Kidney capillary endothelial cell (primary cell): ENCODE results near the gene LRRC49.
A peak's percentile ranks its signal among the peaks of the same experiment; 100 is the strongest.
"Not testable (repeated sequence)": the region's sequence is repeated elsewhere in the genome, so short reads cannot be mapped to it uniquely, and the experiment has no call there.

Source experiments
- DNase-seq: peaks from one replicate; pipeline ENCODE4 v3.0.0-alpha.2; 2018; ENCODE audit warnings: low spot score

Gene LRRC49

DNA sequence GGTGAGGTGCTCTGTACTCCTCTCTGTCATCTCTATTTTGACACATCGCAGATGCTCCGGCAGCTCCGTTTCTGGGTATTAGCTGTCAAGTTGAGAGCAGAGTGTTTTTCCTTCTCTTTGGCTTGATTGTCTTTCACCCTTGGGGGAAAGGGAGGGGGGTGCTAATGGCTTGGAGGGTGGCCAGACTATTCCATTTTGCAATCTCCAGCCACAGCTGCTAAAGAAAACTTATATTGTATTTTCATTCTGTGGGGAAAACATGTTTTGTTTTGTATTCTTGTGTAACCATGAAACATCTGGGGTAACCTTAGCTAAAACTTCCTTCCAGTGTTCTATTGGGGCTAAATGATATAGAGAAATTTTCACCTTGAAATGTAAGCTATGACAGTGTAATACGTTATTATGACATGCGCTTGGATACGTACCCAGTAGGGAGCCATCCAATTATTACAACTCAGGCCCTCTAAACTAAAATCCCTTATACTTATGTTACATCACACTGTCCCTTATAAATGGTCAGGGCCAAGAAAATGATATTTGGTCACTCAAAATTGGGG, 24.6 kb upstream of the LRRC49 start:
- DNase-seq: no peak

DNA sequence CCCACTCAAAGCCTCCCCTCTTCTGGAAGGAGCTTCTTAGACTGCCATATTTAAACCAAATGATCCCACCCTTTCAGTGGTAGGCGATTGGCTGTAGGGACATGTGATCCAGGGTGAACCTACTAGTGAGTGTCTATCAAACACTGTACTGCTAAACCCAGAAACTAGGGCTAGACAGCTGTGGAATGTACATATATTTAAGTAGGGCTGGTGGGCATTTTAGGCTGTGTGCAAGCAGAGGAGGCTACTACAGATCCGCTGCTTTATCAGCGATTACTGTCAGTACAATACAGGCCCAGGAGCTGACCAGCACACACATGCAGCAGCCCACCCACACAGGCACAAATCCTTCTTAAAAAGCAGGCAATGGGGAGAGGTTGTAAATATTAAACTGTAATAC, 23.3 kb upstream of the LRRC49 start:
- DNase-seq: no peak

DNA sequence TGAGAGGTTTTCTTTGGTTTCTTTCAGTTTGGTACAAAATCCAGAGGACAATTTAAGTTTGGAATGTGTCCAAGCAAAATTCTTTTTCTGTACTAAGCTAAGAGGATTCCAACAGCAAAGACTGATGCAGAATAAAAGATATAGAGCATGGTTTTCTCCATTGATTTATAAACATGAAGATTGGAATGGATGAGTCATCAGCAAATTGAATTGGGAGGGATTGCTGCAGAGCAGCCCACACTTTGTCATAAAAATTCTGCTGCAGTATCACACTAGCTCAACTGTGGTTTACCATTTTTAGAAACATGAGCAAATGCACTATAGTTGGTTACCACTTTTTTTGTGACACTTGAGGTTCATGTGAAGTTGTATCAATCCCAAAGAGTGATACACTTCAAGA, 22.6 kb upstream of the LRRC49 start:
- DNase-seq: no peak

DNA sequence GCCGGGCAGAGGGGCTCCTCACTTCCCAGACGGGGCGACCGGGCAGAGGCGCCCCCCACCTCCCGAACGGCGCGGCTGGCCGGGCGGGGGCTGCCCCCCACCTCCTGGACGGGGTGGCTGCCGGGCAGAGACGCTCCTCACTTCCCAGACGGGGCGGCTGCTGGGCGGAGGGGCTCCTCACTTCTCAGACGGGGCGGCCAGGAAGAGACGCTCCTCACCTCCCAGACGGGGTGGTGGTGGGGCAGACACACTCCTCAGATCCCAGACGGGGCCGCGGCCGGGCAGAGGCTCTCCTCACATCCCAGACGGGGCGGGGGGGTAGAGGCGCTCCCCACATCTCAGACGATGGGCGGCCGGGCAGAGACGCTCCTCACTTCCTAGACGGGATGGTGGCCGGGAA, 21.1 kb upstream of the LRRC49 start:
- not testable (repeated sequence) for DNase-seq

DNA sequence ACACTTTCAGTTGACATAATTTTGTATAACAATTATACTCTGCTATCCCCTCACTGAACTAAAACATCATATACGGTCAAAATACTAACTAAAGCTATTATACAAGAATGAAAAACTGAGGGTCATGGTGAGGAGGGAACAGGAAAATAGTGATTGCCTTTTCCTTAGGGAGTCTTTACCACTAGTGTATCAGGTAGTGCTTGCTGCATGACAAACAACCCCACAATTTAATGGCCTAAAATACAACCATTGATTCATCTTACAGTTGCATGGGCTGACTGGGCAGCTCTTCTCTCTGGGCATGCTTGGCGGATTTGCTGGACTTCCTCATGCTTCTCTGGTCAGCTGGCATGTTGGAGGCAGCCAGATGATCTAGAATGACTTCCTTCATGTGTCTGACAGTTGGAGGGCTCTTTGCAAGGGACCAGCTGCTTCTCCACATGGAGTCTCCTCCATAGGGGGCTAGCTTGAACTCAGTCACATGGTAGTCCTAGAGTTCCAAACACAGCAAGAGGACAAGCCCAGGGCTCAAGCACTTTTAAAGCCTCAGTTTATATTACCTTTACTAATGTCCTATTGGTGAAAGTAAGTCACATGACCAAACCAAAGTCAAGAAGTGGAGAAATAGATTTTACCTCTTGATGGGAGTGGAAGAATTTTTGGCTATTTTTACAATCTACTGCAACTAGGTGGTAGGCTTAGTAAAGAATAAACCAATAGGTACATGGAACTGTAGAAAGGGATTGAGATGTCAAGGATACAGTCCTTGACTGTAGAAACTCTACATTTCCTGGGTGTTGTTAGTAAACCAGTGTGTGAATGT, 19.2 kb upstream of the LRRC49 start:
- no peak for DNase-seq

DNA sequence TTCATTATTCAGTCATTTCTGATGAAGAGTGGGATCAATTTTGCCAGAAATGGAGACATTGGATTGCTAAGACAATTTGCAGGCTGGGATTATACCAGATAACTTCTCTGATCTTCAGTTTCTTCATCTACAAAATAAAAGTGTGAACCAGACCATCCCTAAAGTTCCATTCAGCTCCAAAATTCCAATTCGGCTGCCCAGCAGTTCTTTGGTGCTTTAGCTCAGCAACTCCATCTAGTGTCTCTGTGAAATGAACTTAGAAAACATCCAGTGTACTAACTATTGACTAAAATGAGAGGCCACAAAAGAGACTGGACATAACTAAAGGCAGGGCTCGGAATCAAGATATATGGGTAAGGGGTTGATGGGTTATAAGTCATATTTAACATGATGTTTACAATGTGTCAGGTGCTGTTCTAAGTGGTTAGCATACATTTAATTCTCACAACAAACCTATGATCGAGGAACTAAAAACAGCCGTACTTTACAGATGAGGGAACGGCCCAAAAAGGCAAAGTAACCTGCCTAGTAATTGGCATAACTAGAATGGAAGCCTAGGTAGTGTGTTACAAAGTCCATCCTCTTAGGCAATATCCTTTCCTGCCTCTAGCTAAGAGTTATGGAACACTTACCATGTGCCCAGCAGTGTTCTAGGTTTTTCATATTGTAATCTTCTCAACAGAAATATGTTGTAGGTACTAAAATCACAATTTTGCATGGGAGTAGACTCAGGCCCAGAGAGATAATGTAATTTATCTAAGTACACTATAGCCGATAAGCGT, 17.4 kb upstream of the LRRC49 start:
- DNase-seq: no peak

DNA sequence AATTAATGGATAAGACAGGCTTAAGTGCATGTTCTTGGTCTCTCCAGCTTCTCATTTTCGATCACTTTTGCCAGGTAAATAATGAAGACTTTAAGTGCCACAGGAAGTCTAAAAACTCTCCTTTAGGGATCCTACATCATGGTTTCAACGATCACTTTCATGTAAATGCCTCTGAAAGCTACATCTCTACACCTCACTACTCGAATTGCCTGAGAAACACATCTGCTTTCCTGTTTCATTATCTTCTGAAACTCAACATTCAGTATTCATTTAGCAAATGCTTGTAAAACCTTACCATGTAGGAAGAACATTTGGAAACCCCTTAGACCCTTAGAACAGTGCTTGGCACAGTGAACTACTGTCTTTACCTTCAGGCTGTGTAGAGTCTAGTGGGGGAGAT, 16.6 kb upstream of the LRRC49 start:
- no peak for DNase-seq

DNA sequence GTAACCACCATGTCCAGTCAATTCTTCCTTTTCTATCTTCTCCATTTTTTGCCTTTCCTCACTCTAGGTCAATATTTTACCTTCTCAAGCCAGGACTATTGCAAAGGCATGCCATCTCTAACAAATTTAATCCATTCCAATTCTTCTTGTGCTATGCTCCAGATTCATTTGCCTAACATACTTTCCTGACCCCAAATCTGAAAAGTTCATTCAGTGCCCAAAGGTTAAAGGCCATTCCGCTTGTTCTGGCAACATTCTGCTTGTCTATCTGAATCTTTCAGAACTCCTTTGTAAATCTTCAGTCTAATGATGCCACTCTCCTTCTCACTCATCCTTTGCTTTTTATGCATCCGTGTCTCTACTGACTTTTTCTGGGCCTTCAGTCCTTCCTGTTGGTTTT, 15.9 kb upstream of the LRRC49 start:
- no peak for DNase-seq

DNA sequence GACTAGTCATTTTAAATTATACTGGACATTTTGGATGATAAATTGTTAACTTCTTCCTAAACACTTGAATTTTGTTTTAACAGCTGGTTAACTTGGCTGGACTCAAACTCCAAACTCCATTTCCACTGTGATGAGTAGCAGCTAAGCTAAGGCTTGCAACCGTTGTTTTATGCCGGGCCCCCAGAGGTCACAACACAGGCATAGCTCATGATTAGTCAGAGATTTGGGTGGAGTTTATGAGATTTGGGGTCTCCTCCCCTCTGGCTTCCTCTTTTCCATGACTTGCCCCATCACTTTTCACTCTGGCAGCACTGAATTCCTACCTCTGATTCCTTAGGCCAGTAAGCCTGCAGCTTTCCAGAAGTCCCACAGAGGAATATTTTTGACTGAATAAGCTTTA, 13.2 kb upstream of the LRRC49 start:
- no peak for DNase-seq

DNA sequence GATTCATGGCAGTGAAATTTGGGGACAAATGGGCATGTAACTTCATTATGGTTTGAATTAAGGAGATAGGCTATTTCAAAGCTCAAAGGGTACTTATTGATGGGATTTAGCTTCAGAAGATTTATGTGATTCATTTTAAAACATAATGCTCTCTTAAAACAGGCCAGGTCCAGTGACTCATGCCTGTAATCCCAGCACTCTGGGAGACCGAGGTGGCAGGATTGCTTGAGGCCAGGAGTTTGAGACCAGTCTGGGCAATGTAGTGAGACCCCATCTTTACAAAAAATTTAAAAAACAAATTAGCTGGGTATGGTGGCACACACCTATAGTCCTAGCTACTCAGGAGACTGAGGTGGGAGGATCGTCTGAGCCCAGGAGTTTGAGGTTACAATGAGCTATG, 11.8 kb upstream of the LRRC49 start:
- DNase-seq: no peak

DNA sequence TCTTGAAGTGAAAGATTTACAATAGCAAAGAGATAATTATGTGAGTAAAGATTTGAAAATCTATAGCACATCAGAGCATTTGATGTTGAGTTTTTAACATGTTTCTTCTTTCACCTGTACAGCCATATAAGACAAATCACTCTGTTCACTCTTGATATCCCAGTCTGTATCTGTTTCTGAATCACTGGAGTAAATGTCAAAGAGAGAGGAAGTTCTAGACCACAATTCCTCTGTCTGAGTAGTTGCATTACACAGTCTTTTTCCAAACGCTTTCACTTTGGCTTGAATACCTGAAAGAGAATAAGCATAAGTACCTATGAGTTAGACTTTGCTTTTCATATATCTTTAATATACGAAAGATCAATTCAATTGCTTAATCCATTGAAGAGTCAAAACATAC, 10.3 kb upstream of the LRRC49 start:
- no peak for DNase-seq

DNA sequence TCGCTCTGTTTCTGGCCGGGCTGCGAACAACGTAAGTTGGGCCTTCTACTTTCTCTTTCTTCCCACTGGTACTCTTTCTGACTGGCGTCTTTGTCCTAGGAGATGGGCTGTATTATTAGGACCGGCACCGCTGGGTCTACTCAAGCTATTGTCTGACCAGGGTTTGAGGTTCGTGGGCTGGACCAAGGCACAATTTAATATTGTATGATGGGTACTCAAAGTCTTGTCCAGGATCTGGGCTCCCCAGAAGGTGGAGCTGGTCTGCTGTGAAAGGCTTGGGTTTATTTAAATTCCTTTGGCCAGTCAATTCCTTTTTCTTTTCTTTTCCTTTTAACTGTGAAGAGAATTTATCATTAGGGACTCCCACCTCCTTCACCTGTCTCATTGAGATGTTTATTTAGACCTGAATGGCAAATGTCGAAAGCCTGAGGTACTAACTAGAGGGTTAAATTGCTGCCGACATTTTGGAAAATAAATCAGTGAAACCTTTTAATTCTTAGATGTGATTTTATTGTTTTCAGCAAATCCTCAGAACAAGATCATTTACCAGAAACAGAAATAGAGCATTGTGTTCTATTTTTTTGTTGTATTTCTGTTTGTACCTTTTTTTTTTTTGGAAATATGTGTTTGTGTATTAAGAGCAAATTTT, 410 bp downstream of the LRRC49 start:
- DNase-seq: peak; percentile 62

DNA sequence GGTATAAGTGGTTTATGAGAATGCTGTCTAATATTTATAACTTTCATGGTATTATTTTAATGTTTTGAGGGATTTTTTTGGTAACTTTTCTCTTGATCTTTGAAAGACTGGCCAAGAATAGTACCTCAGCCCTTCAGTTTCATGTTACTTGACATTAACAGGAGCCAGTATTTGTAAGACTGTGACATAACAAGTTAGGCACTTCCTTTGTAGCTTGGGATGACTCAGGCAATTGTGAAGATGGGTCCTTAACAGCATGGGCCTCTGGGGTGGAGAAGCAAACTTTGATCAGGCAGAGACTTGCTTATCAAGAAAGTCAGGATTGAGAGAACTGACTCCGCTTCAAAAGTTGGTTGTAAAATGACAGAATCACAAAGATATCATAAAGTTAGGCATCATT, 9.5 kb downstream of the LRRC49 start:
- peak; percentile 78 for DNase-seq

DNA sequence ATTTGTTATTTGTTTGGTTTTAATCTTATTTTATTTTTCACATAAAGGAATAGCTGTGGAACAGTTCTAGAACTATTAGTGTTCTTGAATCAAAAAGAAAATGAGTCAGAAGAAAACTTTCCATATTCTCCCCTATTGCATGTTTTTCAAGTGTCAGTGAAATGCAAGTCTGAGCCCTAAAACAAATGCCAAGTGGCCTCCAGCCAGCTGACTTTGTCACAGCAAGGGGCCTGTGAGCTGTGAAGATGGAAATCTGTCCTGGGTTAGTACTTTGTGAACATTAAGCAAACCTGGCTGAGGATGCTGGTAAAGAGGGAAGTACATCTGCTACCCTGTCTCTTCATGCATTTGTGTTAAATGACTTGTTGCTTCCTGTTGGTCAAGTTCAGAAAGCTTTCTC, 14.2 kb downstream of the LRRC49 start:
- no peak for DNase-seq

DNA sequence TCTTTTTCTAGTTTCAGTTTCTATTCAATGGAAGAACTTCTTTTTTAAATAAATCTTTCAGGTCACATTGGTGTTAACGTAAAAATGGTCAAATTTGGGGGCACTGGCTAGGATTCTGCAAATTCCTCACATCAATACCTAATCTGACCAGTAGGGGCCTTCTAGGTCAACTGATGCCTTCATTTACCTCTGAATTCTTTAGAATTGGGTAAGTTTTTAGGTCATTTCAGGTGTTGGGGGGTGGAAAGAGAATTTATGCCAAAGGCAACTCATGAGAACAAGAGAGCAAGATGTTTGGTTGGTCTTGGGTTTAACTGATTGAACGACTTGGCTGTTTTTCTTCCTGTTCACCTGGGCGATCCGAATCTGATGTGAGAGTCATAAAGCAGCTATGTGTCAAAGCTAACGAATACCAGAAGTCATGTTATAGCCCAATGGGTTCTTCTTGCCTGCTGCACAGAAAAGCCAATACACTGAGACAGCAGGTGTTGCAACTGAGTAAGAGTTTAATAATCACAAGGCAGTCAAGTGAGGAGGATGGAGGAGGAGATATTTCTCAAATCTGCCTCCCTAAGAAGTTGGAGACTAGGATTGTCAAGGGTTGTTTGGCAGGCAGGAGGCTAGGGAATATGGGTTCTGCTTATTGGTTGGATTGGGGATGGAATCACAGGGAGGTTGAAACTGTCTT, 15.3 kb downstream of the LRRC49 start:
- no peak for DNase-seq

DNA sequence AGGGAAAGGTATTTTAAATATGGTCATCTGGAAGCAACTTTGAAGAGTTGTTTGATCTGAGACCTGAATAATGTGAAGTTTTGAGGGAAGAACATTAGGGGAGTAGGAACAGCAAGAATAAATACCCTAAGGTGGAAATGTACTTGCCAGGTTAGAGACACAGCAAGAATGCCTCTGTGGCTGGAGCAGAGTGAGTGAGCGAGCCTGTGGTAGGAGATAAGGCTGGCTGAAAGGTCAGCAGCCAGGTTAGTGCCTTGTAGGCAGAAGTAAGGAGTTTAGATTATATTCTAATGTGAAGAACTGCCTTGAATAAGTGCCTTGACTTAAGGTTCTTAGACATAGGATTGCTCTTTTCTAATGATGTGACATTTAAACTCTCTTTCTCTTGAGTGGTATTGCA, 18.3 kb downstream of the LRRC49 start:
- DNase-seq: no peak

DNA sequence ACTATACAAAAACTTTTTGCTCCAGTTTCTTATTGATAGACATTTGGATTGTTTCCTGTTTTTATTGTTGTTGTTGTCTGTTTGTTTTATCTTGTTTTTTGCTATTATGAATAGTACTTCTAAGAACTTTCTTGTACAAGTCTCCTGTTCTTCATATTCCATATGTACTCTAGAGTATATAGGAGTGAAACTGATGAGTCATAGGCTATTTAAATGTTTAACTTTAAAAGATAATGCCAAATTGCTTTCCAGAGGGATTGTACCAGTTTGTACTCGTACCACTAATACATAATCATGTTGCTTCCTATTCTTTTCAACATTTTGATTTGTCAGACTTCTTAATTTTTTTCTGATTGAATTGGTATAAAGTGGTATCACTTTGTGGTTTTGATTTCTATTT, 19.6 kb downstream of the LRRC49 start:
- DNase-seq: no peak

DNA sequence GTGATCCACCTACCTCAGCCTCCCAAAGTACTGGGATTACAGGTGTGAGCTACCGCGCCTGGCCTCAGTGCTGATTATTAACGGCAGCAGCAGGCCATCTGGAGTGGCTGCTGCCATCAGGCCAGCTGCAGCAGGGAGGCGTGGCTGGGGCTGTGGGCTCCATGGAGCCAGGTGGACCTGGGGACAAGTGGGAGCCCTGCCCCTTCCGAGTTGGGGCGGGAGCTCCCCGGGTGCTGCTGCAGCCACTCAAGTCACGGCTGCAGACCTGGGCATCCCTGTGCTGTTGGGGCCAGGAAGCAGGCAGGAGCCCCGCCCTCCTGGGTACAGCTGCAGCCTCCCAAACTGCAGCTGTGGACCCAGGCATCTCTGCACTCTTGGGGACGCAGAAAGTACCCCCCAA, 23.9 kb downstream of the LRRC49 start:
- DNase-seq: no peak

DNA sequence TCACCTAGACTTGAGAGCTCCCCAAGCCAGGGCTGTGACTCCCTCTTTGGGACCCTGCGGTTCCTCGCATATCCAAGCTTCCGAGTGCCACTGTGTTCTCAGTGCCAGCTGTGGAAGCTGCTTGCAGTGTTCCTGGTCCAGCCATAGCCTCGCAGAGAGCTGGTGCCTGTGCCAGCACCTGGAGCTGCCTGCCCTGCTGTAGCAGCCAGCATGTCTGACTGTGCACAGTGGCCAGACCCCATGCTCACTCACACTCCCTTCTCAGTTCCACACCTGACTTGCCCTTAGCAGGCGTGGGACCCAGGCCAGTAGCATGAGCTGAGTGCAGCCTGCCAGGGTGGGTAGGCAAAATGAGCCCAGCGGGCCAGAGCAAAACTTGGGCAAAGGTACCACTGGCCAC, 25.3 kb downstream of the LRRC49 start:
- no peak for DNase-seq

DNA sequence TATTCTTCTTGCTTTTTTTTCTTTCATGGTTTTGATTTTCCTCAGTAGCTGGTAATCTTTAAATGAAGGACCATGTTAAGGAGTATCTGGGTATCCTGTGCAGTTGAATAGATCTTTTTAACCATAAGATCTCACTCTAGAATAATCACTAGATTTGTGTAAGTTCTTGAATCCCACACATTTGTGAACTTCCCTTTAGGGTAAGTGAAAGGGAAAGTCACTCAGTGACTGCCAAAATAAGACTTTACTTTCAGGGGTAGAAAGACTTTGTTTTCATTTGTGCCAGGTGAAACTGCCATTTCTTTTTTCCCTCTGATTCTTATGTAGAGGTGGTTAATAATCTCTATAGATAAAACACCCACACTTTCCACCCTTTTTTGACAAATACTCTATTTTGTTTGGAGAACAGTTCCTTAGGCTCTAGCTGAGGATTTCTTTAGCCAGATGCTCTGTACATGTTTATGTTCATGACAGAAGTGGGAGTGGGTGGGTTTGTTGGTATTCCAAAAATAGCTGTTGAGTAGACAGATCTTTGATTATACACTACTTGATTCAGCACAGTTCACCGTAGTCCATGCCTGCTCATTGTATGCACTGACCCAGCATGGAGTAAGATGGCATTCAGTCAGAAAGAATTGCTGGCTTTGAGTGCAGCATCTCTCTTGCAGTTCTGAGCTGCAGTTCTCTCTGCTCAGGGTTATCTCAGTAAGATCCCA, 28.5 kb downstream of the LRRC49 start:
- no peak for DNase-seq

DNA sequence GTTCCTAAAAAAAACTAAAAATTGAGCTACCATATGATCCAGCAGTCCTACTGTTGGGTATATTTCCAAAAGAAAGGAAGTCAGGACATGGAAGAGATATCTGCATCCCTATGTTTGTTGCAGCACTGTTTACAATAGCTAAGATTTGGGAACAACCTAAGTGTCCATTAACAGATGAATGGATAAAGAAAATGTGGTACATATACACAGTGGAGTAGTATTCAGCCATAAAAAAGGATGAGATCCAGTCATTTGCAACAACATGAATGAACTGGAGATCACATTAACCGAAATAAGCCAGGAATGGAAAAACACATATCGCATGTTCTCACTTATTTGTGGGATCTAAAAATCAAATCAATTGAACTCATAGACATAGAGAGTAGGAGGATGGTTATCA, 29.5 kb downstream of the LRRC49 start:
- DNase-seq: no peak
